RWPE2 (cell line): ENCODE data around the gene TOR2A.

Experiments used
- ATAC-seq: fragments of 200-7000 bp; cut with Tn5 transposase; 3 replicates; pipeline ENCODE4 v1.9.1; 2021; ENCODE audit warnings: low read depth
- DNase-seq: peaks from one replicate; pipeline ENCODE4 v3.0.0-alpha.2; 2020; ENCODE audit warnings: low spot score
- H3K27ac ChIP-seq: fragments of 450-650 bp; 2 replicates; pipeline ENCODE4 v1.5.1; 2017; ENCODE audit warnings: mild to moderate bottlenecking; ENCODE audit not compliant: poor library complexity, severe bottlenecking
- H3K27me3 ChIP-seq: fragments of 250-450 bp; sonication (Bioruptor Pico); 2 replicates; pipeline ENCODE4 v1.5.1; 2021; ENCODE audit warnings: mild to moderate bottlenecking, moderate library complexity; ENCODE audit not compliant: insufficient read depth, poor library complexity, severe bottlenecking
- H3K36me3 ChIP-seq: fragments of 250-450 bp; sonication (Bioruptor Pico); 2 replicates; pipeline ENCODE4 v1.5.1; 2020; ENCODE audit warnings: low read depth, mild to moderate bottlenecking, moderate library complexity
- H3K4me1 ChIP-seq: fragments of 250-450 bp; sonication (Bioruptor Pico); 2 replicates; pipeline ENCODE4 v1.5.1; 2021; ENCODE audit warnings: mild to moderate bottlenecking, moderate library complexity; ENCODE audit not compliant: insufficient read depth, poor library complexity, severe bottlenecking
- H3K4me3 ChIP-seq: fragments of 250-450 bp; sonication (Bioruptor Pico); 2 replicates; pipeline ENCODE4 v1.5.1; 2021; ENCODE audit warnings: mild to moderate bottlenecking, moderate library complexity; ENCODE audit not compliant: severe bottlenecking
- H3K9me3 ChIP-seq: fragments of 250-450 bp; sonication (Bioruptor Pico); 2 replicates; pipeline ENCODE4 v1.5.1; 2021; ENCODE audit warnings: mild to moderate bottlenecking, moderate library complexity; ENCODE audit not compliant: severe bottlenecking
- TF ChIP-seq, protein P1 (sequence below): fragments of 450-650 bp; IDR thresholded peaks from one replicate; pipeline ENCODE4 v1.5.1; 2017; ENCODE audit warnings: mild to moderate bottlenecking, moderate library complexity; ENCODE audit not compliant: poor library complexity, severe bottlenecking

The TOR2A gene

DNA sequence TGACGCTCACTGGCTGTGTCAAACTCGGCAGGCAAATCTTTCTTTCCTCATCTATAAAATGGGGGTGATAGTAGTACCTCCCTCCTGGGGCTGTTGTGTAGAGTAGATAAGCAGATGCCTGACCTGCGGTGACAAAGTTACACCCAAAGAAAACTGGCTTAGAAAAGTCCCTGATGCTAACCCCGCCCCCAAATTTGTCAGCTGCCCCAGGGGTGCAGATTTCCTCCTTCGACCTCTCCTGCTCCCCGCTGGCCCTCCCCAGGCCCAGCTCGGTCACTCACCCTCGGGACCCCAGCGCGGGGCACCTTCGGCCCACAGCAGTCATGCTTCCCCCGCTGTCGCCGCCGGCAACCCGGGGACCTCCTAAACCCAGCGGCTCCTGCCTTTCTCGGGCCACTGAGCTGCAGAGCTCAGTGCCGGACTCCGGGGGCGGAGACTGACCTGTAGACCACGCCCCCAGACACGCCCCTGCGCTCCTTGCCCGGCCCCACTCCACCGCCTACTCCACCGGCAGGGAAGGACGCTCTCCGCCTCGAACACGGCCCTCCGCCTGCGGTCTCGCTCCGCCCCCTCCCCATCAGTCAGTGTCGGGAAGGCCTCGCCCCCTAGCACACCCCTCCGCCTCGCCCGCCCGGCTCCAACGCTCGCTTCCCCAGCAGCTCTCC, 35.9 kb upstream of the TOR2A start:
- Histone ChIP-seq H3K36me3 (no peaks in the 10 kb centered on the region), H3K9me3 (no peaks in the 10 kb centered on the region), H3K4me1 (peaks cover 5% of the 10 kb centered on the region), H3K27ac (no peak overlapping the region), H3K4me3 (peak overlapping the region; percentile 35), H3K27me3 (no peaks in the 10 kb centered on the region)
- TF ChIP-seq, protein P1, sequence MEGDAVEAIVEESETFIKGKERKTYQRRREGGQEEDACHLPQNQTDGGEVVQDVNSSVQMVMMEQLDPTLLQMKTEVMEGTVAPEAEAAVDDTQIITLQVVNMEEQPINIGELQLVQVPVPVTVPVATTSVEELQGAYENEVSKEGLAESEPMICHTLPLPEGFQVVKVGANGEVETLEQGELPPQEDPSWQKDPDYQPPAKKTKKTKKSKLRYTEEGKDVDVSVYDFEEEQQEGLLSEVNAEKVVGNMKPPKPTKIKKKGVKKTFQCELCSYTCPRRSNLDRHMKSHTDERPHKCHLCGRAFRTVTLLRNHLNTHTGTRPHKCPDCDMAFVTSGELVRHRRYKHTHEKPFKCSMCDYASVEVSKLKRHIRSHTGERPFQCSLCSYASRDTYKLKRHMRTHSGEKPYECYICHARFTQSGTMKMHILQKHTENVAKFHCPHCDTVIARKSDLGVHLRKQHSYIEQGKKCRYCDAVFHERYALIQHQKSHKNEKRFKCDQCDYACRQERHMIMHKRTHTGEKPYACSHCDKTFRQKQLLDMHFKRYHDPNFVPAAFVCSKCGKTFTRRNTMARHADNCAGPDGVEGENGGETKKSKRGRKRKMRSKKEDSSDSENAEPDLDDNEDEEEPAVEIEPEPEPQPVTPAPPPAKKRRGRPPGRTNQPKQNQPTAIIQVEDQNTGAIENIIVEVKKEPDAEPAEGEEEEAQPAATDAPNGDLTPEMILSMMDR = no peak
- ATAC-seq = peak; percentile 96
- peak; percentile 98 for DNase-seq

- Histone ChIP-seq H3K27me3 (no peaks in the 10 kb centered on the region), H3K27ac (no peak overlapping the region), H3K36me3 (no peaks in the 10 kb centered on the region), H3K9me3 (no peaks in the 10 kb centered on the region), H3K4me1 (peaks cover 5% of the 10 kb centered on the region), H3K4me3 (peak overlapping the region; percentile 35)
- TF ChIP-seq, protein P1 = no peak
- DNase-seq (no peak), ATAC-seq (no peak)
These were observed 35.5 kb upstream of the TOR2A start for GRCh38 chr9:127770583-127770904.

- no peaks in the 10 kb centered on the region for H3K36me3 ChIP-seq
- ATAC-seq (no peak), DNase-seq (no peak)
- no peaks in the 10 kb centered on the region for H3K27me3 ChIP-seq
- H3K4me1 ChIP-seq = peaks cover 5% of the 10 kb centered on the region
- H3K4me3 ChIP-seq = no peak overlapping the region
- TF ChIP-seq, protein P1 = no peak
- H3K9me3 ChIP-seq = no peaks in the 10 kb centered on the region
- H3K27ac ChIP-seq = no peak overlapping the region
These were observed 35.0 kb upstream of the TOR2A start for GRCh38 chr9:127769929-127770582.

DNA sequence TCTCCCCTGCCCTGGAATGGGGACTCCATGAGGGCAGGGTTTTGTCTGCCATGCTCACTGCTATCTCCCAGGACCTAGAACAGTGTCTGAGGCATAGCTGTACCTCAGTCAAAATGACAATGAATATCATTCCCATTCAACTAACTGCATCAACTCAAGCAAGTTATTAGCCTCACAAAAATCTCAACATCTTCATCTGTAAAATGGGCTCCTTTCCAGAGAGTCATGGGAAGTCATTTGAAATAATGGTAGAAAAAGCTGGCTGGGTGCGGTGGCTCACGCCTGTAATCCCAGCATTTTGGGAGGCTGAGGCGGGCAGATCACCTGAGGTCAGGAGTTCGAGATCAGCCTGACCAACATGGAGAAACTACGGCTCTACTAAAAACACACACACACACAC, 34.0 kb upstream of the TOR2A start:
- Histone ChIP-seq H3K4me1 (peaks cover 5% of the 10 kb centered on the region), H3K27ac (no peak overlapping the region), H3K27me3 (no peaks in the 10 kb centered on the region), H3K36me3 (no peaks in the 10 kb centered on the region), H3K4me3 (no peak overlapping the region), H3K9me3 (no peaks in the 10 kb centered on the region)
- TF ChIP-seq, protein P1 = no peak
- DNase-seq (no peak), ATAC-seq (no peak)

- Histone ChIP-seq H3K27me3 (no peaks in the 10 kb centered on the region), H3K4me1 (peaks cover 5% of the 10 kb centered on the region), H3K4me3 (no peak overlapping the region), H3K27ac (no peak overlapping the region), H3K9me3 (no peaks in the 10 kb centered on the region), H3K36me3 (no peaks in the 10 kb centered on the region)
- TF ChIP-seq, protein P1 = no peak
- DNase-seq (no peak), ATAC-seq (no peak)
These were observed 33.6 kb upstream of the TOR2A start for GRCh38 chr9:127768698-127769097.
